Cortex of kidney (tissue), 1 donor: ENCODE data around the gene SSR3.

Experiments
- DNase-seq: peaks from one replicate; lab custom pipeline; 2025; lab: John Stamatoyannopoulos, UW

SSR3 gene

DNA sequence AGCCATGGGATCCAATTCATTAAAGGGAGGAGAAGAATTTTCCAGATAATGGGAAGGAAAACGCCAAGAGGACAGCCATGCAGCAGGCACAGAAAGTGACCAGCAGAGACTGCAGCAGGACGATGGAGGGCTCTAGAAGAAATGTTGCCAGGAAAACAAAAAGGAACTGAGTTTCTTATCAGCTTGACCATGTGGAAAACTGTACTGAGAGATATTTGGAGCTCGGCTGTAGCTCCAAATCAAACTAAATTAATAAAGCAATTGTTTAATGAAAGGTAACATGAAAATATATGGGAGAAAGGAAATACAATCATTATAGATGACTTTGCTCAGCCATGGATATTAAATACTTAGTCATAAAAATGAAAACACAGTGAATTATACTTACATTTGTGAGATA is 63.7 kb downstream of the SSR3 start:
- DNase-seq, result no peak
